ENCODE data around the gene BCL2L14. TPM values are rescaled to one million over a fixed set of nuclear protein-coding genes. Genes with fewer than 3 reads are reported as not detected.

BCL2L14 gene
- total and polyA plus RNA-seq, 2 of the 4 experiments (the other 2 are of a cell fraction) = not detected

DNA sequence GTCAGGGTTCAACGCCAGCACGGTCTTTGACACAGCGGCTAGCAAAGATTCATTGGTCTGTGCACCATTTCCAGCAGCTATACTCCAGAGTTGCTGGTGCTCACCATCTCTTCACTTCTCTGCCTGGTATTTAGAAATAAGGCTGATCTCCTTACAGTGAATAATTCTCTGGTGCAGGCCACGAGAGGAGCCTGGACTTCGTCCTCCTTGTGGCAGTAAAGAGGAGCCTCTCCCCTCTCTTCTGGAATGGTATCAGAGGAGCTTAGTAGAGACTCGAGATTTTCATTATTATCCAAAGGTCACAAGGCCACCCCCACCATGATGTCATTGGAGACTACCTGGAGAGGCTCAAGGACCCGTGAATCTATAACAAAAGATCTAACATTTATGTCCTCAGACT lies 30.8 kb upstream of the BCL2L14 start:
- CTCF ChIA-PET = no interaction called here
- Histone ChIP-seq H2AFZ (replicated peaks; ENCODE audit: low read length, poor library complexity) (no peak overlapping the region), H3K36me3 (ENCODE audit: control insufficient read depth, insufficient read depth, low read length) (no peaks in the 10 kb centered on the region), H4K91ac (ENCODE audit: insufficient read depth, low read depth, low read length) (no peak overlapping the region), H3K4me2 (ENCODE audit: low read depth, low read length) (no peak overlapping the region), H4K5ac (ENCODE audit: low read depth, low read length) (no peak overlapping the region), H2AK9ac (replicated peaks; ENCODE audit: low read depth, low read length, poor library complexity) (no peak overlapping the region), H4K20me1 (ENCODE audit: insufficient read depth, low read length) (no peaks in the 10 kb centered on the region), H3K4me1 (ENCODE audit: control insufficient read depth, insufficient read depth, low read length) (no peaks in the 10 kb centered on the region), H3K27ac (ENCODE audit: insufficient read depth, low read length) (no peak overlapping the region), H2AK5ac (ENCODE audit: low read depth, low read length) (no peak overlapping the region), H3K18ac (ENCODE audit: low read depth, low read length) (no peak overlapping the region), H2BK15ac (ENCODE audit: low read depth, low read length) (no peak overlapping the region), H3K9ac (ENCODE audit: low read depth, low read length) (no peak overlapping the region), H3K9me1 (ENCODE audit: insufficient read depth, low read length) (no peaks in the 10 kb centered on the region), H3K56ac (ENCODE audit: extremely low read depth, insufficient read depth, low read length) (no peak overlapping the region), H3K4ac (ENCODE audit: low read depth, low read length) (no peak overlapping the region), H4K8ac (ENCODE audit: low read depth in 2 of 2, low read length in 2 of 2) (no peak overlapping the region), H2BK20ac (ENCODE audit: low read depth, low read length) (no peak overlapping the region), H3K14ac (replicated peaks; ENCODE audit: low read depth, low read length) (no peak overlapping the region), H2BK5ac (ENCODE audit: low read depth, low read length, poor library complexity, severe bottlenecking) (no peak overlapping the region), H3K23ac (ENCODE audit: low read depth, low read length) (no peak overlapping the region), H3K79me1 (ENCODE audit: low read depth in 1 of 2, low read length in 2 of 2) (no peaks in the 10 kb centered on the region), H3K4me3 (ENCODE audit: insufficient read depth, low read depth, low read length) (no peak overlapping the region), H2BK120ac (ENCODE audit: low read depth, low read length) (no peak overlapping the region), H3K9me3 (ENCODE audit: control insufficient read depth, insufficient read depth, low read length) (no peaks in the 10 kb centered on the region), H3K27me3 (ENCODE audit: control insufficient read depth, insufficient read depth, low read length) (peaks cover 11% of the 10 kb centered on the region)
- no peak for DNase-seq
- no peak for ATAC-seq (ENCODE audit: low read depth)
- WGBS, 2 experiments (ENCODE audit: extremely low coverage in 2 of 2, insufficient read length in 1 of 2) = no CpG with 5 or more reads among the region's 7 CpGs
- BruUV-seq (replicated peaks) = no TSS peak
- POLR2A ChIA-PET (ENCODE audit: unreplicated experiment) = no interaction called here
- dilution Hi-C loops (cut with HindIII; ENCODE audit: low sequenced_read_pairs, unreplicated experiment) (loop anchor here (25.0 kb wide), 1 partner anchor 478 kb away; no protein-coding TSS in a partner anchor), intact Hi-C loops (cut with micrococcal nuclease) (loop anchor here (10.0 kb wide), 1 partner anchor 275 kb away; no protein-coding TSS in a partner anchor), in situ Hi-C loops (cut with MboI; ENCODE audit: low sequenced_read_pairs) (loop anchor here (10.0 kb wide), 1 partner anchor 665 kb away; no protein-coding TSS in a partner anchor)
- TF ChIP-seq MAFK (IDR thresholded peaks at IDR 0.05; ENCODE audit: low read depth, low read length) (no peak), NFE2L2 (IDR thresholded peaks at IDR 0.05; ENCODE audit: low read depth, low read length) (no peak), RCOR1 (IDR thresholded peaks at IDR 0.05; ENCODE audit: insufficient replicate concordance, low read length) (no peak), MAZ (IDR thresholded peaks at IDR 0.05; ENCODE audit: borderline replicate concordance, low read depth, low read length) (no peak), SMC3 (IDR thresholded peaks at IDR 0.05; ENCODE audit: low read depth, low read length) (no peak), MXI1 (IDR thresholded peaks at IDR 0.05; ENCODE audit: borderline replicate concordance, low read depth, low read length) (no peak), RFX5 (IDR thresholded peaks at IDR 0.05; ENCODE audit: low read depth, low read length) (no peak), CHD1 (IDR thresholded peaks at IDR 0.05; ENCODE audit: low read depth, low read length) (no peak), BHLHE40 (IDR thresholded peaks at IDR 0.05; ENCODE audit: low read depth, low read length) (no peak)
- TF ChIP-seq, protein P1, sequence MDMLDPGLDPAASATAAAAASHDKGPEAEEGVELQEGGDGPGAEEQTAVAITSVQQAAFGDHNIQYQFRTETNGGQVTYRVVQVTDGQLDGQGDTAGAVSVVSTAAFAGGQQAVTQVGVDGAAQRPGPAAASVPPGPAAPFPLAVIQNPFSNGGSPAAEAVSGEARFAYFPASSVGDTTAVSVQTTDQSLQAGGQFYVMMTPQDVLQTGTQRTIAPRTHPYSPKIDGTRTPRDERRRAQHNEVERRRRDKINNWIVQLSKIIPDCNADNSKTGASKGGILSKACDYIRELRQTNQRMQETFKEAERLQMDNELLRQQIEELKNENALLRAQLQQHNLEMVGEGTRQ (IDR thresholded peaks at IDR 0.05; ENCODE audit: low read depth, low read length) = no peak
- TF ChIP-seq, protein P2, sequence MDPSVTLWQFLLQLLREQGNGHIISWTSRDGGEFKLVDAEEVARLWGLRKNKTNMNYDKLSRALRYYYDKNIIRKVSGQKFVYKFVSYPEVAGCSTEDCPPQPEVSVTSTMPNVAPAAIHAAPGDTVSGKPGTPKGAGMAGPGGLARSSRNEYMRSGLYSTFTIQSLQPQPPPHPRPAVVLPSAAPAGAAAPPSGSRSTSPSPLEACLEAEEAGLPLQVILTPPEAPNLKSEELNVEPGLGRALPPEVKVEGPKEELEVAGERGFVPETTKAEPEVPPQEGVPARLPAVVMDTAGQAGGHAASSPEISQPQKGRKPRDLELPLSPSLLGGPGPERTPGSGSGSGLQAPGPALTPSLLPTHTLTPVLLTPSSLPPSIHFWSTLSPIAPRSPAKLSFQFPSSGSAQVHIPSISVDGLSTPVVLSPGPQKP (IDR thresholded peaks at IDR 0.05; ENCODE audit: borderline replicate concordance, low read depth, low read length) = no peak
